GM12873 (cell line): ENCODE results near the gene LRPPRC.
A peak's percentile ranks its signal among the peaks of the same experiment; 100 is the strongest.

ENCODE experiments used
- TF ChIP-seq, protein P1 (sequence below): IDR thresholded peaks from 2 replicates; pipeline ENCODE4 v1.5.1; 2012; ENCODE audit warnings: low read depth, mild to moderate bottlenecking, moderate library complexity, low read length, control low read depth; ENCODE audit not compliant: insufficient read depth; ENCODE audit errors: missing control alignments

The LRPPRC gene

DNA sequence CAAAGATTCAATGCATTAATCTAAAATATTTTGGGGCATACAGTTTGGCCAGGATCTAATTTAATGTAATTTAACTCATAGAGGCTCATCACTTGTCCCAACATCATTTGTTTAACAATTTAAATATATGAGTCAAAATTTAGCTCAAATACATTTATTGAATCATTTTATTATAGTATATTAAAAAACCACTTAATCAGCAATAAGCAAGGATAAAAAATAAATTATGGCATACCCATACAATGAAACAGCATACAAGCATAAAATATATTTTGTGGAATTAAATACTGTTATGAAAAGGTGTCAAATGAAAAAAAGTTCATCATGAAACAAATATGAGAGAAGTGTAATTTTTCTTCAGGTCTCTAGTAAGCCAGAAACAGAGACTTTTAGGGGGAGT is 34.9 kb downstream of the LRPPRC start:
- TF ChIP-seq, protein P1, sequence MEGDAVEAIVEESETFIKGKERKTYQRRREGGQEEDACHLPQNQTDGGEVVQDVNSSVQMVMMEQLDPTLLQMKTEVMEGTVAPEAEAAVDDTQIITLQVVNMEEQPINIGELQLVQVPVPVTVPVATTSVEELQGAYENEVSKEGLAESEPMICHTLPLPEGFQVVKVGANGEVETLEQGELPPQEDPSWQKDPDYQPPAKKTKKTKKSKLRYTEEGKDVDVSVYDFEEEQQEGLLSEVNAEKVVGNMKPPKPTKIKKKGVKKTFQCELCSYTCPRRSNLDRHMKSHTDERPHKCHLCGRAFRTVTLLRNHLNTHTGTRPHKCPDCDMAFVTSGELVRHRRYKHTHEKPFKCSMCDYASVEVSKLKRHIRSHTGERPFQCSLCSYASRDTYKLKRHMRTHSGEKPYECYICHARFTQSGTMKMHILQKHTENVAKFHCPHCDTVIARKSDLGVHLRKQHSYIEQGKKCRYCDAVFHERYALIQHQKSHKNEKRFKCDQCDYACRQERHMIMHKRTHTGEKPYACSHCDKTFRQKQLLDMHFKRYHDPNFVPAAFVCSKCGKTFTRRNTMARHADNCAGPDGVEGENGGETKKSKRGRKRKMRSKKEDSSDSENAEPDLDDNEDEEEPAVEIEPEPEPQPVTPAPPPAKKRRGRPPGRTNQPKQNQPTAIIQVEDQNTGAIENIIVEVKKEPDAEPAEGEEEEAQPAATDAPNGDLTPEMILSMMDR: no peak

DNA sequence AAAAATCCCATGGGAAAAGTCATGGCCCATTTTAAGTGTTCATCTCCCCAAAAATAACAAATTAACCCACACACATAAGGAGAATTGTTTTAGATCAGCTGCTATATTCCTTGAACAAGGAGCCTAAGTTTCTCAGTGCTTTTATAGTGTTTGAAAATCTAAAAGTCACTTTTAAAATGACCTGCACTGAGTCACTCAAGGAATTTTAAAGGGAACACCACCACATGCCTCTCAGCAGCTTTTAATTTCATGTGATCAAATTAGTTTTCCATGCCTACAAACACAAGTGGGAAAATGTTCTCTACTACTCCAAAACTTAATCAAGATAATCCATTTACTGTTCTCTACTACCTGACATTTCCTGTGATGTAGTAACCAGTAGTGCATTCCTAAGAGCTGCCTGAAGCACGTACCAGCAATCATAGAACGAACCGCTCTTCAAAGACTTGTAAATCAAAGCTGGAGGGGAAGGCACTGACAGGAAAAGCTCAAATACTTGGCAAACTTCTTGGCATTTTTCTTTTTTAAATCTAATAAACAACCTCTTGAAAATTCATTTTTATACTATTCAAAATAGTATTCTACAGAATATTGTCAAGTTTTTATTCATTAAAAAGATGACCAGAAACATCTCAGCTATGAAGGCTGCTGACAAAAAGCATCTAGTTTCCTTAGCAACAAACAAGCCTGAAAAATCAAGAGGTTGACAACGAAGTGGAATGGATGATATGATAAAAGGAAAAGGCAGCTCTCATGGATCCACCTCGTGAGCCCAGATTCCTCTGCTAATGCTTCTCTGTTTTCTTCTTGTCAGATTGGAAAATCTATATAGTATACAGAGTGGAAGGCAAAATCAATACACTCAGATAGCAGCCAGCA is 37.2 kb downstream of the LRPPRC start:
- TF ChIP-seq, protein P1: no peak

DNA sequence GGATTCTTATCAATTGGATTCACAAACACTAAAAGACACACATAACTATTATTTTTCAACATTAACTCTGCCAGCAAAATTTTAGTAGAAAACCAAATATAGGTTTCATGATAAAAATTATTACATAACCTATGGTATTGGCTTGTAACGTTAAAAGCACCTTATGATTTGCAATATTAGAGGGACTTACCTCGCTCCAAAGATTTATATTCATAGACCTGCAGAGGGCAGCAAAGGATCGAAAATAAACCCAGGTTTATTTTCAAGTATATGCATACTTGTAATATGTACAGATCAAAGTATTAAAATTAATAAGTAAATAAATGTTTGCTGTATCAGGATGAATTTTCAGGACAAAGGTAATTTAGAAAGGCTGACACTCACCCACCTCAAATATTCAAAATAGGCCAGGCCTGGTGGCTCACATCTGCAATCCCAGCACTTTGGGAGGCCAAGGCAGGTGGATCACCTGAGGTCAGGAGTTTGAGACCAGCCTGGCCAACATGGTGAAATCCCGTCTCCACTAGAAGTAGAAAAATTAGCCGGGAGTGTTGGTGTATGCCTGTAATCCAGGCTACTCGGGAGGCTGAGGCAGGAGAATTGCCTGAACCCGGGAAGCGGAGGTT is 45.3 kb downstream of the LRPPRC start:
- TF ChIP-seq, protein P1: peak; percentile 23

DNA sequence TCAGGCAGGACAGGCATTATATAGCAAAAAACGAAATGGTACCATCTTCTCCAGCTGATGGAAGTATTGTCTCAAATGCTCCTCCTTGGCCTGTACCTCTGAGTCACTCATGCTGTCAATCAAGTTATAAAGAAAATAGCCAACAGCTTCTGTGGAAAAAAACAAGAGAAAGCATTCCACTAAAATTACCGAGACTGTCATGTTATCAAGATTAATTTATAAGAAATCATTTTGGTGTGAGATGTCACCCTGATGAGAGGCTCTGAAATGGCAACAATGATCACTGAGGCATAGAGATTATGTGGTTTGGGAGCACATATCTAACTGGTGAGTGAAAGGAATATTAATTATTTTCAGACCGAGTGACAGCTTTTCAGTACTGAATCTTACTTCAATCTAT is 47.4 kb downstream of the LRPPRC start:
- TF ChIP-seq, protein P1: no peak

DNA sequence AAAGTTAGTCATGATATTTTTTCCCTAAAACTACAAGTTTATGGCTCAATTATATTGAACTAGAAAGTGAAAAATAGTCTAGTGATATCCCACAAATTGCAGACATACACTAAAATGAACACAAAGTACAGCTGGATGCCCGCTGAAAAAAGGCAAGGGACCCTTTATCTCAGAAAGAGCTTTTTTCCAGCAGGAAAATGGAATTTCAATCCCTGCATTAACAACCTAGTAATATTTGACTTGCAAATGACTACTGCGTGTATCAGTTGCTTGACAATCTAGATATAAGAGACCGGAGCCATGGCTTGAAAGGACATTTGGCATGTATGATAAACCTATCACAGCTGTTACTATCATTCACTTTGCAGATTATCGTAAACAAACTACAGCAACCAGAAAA is 49.1 kb downstream of the LRPPRC start:
- TF ChIP-seq, protein P1: no peak

DNA sequence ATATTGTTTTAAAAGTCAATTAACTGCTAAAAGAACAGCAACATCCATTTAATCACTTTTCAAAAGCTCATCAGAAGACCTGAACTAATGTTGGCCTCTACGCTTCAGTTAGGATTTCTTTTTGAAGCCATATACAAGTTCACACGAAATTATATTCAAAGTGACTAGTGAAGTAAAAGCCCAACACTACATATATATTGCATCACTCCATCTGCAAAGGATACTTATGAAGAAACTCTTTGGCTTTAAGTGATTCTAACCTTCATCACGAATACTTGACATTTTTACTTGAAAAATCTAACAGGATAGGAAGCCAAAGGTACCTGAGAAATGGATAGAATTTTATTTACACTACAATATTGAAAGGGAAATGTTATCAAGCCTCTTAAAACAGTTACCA is 50.4 kb downstream of the LRPPRC start:
- TF ChIP-seq, protein P1: no peak

DNA sequence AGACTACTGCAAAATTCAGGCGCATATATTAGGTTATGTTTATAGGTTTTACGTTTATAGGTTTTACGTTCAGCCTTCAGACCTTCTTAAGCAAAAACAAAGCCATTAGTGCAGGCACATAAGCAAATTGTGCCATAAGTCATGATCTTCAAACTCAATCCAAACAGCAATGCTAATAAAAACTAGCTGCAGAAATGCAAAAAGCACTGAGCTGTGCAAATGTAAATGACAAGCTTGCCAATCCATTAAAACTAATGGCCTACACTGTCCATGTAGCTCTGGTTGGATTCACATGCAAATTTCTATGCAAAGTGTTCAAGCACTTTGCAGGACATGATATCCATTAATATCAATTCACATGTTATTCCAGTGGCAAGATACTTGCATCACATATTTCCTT is 50.9 kb downstream of the LRPPRC start:
- TF ChIP-seq, protein P1: no peak
